A204.1 (cell line): ENCODE results near the gene OBSCN.
"Not testable (repeated sequence)": the region's sequence is repeated elsewhere in the genome, so short reads cannot be mapped to it uniquely, and the experiment has no call there.

Experiments used
- FAIRE-seq: peaks from 2 replicates; lab custom pipeline; 2012; peaks lifted over from hg19 to GRCh38; lab: Jason Lieb, UNC

Gene OBSCN

DNA sequence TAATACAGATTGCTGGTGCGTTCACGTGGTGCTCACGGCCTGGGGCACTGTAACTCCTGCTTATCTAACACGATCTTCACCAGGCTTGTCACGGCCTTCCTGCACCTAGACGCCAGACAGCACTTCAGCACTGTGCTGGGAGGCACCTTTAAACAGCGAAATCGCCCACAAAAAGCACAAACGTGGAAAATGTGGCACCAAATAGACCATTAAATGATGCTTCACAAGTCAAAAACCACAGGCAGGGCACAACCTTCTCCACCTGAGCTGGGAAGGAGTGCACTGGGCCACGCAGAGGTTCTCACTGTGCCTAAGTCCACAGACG is 22.2 kb upstream of the OBSCN start:
- no peak for FAIRE-seq

DNA sequence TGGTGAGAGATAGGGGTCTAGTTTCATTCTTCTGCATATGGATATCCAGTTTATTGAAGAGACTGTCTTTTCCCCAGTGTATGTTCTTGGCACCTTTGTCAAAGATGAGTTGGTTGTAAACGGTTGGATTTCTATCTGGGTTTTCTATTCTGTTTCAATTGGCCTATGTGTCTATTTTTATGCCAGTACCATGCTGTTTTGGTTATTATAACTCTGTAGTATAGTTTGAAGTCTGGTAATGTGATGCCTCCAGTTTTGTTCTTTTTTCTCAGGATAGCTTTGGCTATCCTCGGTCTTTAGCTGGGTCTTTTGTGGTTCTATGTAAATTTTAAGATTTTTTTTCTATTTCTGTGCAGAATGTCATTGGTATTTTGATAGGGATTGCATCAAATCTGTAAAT is 19.6 kb upstream of the OBSCN start:
- not testable (repeated sequence) for FAIRE-seq

DNA sequence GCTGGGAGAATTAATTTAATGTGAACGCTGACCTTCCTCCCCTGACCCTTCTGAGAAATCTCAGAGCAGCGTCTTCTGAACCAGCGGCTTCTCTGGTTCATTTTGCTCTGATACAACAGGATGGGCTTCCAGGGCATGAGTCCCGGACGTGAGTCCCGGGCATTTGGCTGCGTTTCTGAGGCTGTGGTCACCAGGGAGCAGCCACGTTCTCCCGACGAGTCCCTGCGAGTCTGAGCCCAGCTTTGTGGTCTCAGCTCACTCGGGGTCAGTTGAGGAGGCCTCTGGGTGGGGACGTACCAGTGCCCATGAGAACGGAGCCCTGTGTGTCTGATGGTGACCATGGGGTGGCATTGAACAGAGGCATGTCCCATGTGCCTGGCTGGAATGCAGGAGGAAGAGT is 17.7 kb upstream of the OBSCN start:
- FAIRE-seq, result no peak

DNA sequence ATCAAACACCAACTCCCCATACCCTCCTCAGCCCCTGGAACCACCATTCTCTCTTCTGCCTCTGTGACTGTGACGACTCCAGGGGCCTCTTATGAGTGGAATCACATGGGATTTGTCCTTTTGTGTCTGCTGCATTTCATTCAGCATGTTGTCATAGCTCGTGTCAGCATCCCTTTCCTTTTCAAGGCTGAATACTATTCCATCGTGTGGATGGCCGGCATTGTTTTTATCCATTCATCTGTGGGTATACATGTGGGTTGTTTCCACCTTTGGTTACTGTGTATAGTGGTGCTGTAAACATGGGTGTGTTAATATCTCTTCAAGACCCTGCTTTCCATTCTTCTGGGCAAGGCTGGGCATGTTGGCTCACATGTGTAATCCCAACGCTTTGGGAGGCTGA is 17.1 kb upstream of the OBSCN start:
- FAIRE-seq, result no peak

DNA sequence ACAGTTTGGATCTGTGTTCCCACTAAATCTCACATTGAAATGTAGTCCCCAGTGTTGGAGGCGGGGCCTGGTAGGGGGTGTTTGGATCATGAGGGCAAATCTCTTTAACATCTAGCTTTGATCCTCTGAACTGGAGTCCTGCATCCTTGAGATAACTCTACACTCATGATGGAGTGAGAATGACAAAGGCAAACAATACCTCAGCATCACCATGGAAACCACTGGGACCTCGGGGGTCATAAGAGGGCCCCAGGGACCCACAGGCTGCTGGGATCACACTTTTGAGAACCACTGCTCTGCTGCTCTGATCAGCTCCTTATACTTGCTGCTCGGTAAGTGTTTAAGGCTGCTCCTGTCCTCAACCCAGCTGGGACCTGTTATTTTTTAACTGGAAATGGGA is 13.4 kb upstream of the OBSCN start:
- no peak for FAIRE-seq

DNA sequence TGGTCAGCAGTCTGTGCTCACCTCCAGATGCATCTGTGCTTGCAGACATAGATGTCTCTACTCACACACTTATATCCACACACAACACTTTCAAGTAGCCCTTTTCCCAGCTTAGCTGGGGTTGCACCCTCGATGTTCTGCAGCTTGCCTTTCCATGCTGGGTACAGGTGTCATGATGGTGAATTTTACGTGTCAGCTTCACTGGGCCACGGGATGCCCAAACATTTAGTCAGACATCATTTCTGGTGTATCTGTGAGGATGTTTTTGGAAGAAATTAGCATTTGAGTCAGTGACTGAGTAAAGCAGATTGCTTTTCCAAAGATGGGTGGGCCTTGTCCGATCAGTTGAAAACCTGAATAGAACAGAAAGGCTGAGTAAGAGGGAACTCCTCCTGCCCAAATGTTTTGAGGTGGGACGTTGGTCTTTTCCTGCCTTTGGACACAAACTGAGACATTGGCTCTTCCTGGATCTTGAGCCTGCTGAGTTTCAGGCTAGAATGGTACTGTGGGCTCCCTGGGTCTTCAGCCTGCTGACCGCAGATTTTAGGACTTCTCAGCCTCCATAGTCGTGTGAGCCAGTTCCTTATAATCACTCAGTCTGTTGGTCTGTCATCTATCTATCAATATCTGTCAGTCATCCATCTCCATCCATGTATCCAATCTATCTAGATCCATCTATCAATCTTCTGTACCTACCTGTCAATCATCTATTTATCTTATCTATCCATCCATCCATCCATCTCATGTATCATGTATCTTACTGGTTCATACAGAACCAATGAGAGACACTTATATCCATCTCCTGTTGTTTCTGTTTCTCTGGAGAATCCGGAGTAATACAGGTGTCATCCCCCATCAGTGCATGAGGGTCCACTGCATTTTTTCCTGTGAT is 12.7 kb upstream of the OBSCN start:
- FAIRE-seq, result no peak

DNA sequence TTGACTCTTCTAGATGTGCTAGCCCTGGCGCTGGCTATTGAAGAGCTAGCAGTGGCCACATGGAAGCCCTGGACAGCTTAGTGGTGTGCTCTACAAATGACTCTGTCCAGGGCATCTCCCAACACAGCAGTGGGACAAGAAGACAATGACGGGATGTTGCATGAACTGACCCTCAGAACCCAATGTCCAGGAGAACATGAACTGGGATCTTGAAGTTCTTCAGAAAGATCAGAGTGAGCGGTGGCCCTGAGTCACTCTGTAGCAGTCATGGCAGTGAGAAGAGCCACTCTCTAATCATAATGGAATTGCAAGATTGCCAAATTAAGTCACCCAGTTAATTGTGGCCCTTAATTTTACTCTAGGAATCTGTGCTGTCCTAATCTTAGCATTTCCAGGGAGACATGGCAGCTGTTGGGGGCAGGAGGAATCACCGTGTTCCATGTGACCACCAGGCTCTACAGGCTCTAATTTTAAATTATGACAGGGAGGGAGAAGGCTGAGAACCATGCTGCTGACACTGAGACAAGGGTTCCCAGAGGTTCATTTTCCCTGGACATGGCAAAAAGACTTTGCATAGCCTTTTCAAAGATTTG is 10.2 kb upstream of the OBSCN start:
- FAIRE-seq, result no peak

DNA sequence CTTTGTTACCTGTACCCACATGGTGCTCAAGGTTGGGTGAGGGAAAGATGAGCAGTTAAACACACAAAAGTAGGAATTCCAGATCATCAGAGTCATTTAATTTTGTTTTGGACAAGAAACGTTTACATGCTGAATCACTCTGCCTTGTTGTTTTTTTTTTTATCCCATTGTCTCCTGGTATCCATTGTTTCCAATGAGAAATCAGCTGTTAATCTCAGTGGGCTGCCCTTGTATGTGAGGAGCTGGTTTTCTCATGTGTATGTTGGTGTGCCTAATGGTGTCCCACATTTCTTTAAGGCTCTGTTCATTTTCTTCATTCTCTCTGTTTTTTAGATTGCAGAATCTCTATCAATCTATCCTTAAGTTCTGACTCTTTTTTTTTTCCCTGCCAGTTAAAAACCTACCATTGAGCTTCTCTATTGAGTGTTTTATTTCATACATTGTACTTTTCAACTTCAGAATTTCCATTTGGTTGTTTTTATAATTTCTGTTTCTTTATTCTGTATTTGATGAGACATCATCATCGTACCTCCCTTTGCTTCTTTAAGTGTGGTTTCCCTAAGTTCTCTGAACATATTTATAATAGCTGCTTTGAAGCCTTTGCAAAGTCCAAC is 8.8 kb upstream of the OBSCN start:
- no peak for FAIRE-seq

DNA sequence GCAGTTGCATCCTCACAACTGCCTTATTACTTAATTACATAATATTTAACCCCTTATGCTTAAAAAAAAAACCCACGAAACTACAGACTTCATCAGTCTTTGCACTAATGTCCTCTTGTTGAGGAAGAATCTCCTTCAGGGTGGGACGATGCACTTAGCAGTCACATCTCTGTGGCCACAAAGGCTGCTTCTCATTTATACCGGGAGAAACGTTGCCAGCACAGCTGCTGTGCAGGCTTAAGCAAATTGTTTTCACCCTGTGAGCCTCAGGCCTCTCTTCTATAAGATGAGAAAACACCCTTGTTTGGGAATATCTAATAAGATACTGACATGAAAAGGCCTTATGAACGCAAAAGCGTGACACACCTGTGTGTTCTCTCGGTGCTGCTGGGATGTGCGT is 2.9 kb upstream of the OBSCN start:
- no peak for FAIRE-seq

DNA sequence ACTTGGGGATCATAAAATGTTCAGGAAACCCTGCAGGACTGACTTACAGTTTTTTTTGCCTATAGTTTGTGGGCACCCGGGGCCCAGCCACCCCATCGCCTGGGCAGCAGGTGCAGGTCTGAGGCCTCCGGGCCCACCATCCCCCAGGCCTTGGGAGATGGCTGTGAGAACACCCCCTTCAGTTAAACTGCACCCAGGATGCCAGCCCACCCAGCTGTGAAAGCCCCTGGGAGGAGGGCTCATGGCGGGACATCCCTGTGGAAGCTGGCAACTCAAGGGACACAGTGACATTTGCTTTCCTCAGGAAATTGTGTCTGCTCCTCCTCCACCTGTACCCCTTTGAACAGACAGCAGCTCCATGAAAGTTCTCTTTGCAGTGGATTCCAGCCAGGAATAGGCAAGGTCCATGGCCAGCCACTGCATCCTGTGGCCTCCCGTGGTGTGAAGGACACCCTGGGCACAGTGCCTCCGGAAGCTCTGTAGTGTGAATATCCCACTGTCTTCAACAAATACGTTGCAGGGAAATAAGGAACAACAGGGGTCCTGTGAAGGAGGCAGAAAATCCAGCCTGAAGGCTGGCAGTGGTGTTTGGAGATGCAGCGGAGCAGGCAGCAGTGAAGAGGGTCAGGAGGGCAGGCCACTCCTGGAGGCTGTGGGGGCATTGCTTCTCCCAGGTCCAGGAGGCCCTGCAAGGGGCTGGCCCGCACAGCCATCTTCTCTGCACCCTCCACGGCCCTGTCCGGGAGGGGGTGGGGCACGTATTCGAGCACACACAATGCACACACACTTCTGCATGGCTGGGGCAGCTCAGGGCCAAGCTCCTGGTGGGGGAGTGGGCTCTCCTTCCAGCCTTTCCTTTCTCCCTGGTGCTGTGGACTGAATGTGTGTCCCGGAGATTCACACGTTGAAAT is 2.1 kb upstream of the OBSCN start:
- no peak for FAIRE-seq

DNA sequence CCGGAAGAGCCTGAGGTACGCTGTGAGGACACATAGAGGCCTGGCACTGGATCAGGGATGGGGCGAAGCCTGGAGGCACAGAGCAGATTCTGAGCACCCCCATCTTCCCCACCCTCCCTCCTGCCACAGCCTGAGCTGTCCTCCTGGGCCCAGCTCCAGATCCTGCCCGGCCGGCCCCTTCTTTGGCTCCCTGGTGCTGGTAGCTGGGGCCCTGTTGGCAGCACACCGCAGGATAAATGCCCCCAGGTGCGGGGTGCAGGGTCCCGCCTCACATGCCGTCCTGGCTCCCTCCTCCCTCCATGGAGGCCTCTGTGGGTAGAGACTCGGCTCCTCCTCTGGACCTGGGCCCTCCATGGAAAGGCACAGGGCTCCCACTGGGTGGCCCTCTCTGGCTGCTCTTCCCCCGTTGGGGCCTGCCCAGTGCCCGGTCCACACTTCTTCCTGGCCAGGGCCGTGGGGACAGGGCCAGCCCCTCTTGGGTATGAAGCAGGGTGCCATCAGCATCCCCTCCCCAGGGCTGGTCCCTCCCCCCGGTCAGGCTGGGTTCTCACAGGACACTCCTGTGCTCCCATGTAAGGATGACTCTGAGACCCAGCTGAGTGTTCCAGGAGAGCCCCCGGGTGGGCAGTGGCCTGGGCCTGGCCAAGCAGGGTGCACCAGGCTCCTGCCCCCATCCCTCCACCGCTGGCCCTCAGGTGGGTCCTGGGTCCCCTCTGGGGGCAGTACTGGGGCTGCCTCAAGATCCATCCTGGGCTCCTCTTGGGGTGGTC is 1.1 kb upstream of the OBSCN start:
- no peak for FAIRE-seq

DNA sequence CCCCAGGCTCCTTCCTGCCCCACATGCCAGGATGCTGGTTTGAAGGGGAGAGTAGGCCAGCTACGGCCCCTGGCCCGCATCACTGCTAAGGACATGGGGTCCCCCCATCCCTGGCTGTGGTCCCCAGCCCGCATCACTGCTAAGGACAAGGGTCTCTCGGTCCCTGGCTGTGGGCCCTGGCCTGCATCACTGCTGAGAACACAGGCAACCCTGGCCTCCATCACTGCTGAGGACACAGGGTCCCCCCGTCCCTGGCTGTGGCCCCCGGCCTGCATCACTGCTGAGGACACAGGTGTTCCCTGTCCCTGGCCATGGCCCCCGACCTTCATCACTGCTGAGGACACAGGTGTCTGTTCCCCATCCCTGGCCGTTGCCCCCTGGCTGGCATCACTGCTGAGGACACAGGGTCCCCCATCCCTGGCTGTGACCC is 448 bp upstream of the OBSCN start:
- FAIRE-seq, result no peak

DNA sequence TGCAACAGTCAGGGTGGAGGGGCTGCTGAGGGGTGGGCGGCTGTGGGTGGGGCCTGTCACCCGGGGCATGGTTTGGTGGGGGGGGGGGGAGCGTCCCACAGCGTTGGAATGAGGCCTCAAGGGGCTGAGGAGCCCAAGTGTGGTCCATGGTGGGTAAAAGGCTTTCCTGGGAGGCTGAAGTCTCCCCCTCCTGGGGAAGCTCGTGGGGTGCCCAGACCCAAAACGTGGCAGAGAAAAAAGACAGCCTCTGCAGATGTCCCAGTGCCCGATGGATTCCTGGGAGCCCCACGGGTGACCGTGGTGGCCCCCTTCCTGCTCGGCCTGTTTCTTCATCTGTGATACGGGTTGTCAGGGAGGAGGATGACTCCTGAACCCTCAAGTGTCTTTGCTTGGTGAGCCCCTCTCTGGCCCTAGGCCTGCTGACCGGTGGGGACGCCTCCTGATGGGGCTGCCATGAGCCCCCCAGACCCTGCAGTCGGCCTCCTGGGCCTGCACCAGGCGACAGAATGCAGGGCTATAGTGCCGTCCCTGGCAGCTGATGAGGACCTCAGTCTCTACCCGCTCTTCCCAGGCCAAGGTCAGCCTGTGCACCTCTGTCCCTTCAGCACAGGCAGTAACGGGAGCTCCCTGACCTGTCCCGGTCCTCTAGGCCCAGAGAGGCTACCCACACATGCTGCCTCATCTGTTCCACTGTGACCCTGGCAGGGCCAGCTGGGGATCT is 1.1 kb downstream of the OBSCN start:
- FAIRE-seq, result no peak

DNA sequence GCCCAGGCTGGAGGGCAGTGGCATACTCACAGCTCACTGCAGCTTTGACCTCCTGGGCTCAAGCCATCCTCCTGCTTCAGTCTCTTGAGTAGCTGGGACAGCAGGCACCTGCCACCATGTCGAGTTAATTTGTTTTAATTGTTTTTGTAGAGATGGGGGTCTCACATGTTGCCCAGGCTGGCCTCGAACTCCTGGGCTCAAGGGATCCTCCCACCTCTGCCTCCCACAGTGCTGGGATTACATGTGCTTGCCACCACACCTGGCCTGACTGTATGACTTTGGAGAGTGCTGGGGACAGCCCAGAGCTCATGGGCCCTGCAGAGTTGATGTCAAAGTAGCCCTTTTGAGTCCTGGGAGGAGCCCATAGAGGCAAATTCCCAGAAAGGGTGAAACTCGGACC is 1.8 kb downstream of the OBSCN start:
- FAIRE-seq, result no peak

DNA sequence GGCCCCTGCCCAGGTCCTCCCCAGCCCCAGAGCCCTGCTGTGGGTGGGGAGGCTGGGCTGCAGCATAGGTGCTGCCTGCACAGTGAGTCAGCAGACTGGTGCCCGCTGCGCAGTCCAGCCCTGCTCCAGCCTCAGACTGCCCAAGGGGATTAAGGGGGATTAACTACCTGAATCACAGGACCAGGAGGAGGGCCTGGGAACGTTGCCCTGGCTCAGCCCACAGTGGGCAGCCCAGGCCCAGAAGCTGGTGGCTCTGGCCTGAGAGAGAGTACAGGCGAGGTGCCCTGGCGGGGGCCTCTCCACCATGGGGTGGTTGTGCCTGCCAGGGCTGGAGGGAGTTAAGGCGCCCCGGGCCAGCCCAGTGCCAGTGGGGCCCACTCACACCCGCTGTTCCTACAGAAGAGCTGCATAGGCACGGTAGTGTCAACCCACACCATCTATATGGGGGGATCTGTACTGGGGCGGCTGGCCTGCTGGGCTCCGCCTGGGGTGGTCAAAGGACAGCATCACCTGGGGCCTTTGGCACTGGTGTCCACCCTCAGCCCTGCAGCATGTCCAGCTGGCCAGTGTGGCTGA is 2.3 kb downstream of the OBSCN start:
- no peak for FAIRE-seq

DNA sequence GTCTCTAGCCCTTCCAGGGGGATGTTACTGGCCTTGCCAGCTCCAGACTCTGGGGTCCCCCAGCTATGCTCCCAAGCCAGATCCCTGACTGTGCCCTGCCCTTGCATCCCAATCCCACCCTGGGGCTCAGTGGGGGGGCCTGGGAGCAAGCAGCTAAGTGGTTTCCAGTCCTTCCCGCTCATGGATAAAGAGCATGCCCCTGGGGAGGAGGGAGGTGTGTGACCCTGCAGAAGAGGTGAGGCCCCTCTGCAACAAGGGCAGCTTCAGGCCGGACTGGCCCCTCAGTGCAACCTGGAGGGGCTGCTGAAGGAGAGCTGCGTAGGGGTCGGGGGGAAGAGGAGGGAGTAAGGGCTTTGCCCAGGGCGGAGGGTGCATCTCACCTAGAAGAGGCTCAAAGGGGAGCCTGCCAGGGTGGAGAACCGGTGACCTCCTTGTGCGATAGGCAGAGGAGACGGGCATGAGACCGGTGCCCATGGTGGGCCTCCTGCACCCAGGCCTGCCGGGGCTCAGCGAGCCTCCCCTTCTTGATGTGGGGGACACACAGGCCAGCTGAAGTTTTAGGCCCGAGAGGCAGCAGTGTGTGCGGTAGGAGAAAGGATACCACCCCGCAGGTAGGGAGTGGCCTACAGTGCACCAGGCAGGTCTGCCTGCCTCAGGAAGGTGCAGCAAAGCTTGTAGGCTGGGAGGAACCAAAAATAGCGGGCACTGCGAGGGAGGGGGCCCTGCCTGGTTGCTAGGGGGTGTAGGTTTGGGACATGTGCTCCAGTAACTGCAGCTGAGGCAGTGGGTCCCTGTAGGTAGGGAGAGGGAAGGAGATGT is 3.1 kb downstream of the OBSCN start:
- no peak for FAIRE-seq

DNA sequence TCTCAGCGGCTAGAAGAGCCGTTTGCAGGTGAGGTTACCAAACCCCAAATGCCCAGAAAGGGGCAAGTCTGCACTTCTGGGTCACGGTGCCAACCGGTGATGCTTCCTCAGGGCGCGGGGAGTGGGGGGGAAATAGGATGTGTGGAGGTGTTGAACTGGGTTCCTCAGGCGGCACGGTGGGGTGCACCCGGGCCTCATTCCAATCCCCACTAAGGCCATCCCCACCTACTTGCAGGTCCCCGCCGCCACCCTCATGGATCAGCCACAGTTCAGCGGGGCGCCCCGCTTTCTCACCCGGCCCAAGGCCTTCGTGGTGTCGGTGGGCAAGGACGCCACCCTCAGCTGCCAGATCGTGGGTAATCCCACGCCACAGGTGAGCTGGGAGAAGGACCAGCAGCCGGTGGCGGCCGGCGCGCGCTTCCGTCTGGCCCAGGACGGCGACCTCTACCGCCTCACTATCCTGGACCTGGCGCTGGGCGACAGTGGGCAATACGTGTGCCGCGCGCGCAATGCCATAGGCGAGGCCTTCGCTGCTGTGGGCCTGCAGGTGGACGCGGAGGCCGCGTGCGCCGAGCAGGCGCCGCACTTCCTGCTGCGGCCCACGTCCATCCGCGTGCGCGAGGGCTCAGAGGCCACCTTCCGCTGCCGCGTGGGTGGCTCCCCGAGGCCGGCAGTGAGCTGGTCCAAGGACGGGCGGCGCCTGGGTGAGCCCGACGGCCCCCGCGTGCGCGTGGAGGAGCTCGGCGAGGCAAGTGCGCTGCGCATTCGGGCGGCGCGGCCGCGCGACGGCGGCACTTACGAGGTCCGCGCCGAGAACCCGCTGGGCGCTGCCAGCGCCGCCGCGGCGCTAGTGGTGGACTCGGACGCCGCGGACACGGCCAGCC is 3.9 kb downstream of the OBSCN start:
- FAIRE-seq, result no peak

DNA sequence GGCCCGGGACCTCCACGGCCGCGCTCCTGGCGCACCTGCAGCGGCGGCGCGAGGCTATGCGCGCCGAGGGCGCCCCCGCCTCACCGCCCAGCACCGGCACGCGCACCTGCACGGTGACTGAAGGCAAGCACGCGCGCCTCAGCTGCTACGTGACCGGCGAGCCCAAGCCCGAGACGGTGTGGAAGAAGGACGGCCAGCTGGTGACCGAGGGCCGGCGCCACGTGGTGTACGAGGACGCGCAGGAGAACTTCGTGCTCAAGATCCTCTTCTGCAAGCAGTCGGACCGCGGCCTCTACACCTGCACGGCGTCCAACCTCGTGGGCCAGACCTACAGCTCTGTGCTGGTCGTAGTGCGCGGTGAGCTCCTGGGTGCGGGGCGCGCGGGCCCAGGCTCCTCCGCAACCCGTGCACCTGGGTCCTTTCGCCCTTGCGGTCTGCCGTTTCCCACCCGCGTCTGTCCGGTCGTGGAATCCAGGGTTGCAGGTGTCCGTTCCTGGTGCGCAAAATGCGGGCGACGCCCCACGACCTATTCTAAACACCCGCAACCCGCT is 4.6 kb downstream of the OBSCN start:
- FAIRE-seq, result no peak
